HG02884 (cell line): Measurements from ENCODE around the gene PRKAR1A.
"Not testable (repeated sequence)": the region's sequence is repeated elsewhere in the genome, so short reads cannot be mapped to it uniquely, and the experiment has no call there.

Source experiments
- ATAC-seq: cut with Tn5 transposase; IDR thresholded peaks from one replicate; pipeline ENCODE4 v1.9.1; 2021; ENCODE audit warnings: mild to moderate bottlenecking, moderate library complexity; ENCODE audit not compliant: unreplicated experiment

PRKAR1A gene

DNA sequence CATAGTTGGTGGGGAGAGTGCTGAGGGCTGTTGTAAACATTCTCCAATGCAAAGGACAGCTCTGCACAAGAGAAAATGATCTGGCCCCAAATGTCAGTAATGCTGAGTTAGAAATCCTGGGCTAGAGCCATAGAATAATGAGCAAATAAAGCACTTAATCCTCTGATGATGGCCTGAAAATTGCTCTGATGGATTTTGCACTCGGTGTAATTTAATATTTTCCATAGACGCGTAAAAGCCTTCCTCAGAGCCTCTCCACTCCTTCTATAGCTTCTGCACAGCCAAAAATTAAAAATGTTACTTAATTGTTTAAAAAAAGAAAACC is 65.2 kb downstream of the PRKAR1A start:
- ATAC-seq = no peak

DNA sequence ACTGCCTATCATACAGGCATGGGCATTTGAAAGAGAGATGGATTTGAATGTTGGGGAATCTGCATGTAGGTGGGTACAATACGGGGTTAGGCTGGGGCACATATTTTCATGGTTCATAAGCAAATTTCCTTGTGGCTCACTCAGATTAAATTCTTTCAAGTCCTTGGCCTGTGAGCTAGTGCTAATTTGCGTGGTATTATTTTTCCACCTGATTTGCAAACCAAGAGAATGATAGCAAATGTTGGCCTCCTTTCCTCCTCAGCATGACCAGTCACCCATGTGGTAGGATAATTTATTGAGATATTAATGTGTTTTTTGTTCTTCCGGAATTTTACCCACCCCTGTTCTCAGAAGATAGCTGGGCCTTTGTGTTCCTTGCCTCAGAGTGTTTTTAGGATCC is 66.0 kb downstream of the PRKAR1A start:
- ATAC-seq = no peak

DNA sequence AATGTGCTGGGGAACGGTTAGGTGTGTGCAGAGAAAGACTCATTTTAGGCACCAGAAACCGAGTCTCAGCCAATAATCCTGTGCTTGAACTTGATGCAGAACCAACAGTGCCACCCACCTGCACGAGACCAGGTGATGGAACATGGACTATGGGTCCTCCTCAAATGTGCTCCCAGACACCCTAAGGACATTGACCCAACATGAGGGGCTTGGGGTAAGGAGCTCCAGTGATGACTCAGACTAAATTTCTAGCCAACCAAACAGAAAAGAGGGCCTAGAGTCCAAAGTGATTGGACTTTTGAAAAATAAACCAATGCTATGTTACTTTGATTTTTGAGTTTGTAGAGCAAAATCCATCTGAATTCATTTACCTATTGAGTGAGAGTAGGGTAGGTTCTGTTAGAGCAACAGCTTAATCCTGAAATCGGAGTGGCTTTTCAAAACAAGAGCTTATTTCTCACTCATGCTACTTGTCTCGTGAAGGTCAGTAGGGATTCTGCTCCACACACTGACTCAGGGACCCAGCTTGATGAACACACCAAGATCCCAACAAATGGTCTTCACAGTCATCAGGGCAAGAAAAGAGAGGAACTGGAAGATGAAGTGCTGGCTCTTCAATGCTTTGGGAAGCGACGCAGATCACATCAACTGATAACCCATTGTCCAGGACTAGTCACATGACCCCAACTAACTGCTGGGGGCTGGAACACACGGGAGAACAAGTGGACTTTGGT is 67.1 kb downstream of the PRKAR1A start:
- ATAC-seq = no peak

DNA sequence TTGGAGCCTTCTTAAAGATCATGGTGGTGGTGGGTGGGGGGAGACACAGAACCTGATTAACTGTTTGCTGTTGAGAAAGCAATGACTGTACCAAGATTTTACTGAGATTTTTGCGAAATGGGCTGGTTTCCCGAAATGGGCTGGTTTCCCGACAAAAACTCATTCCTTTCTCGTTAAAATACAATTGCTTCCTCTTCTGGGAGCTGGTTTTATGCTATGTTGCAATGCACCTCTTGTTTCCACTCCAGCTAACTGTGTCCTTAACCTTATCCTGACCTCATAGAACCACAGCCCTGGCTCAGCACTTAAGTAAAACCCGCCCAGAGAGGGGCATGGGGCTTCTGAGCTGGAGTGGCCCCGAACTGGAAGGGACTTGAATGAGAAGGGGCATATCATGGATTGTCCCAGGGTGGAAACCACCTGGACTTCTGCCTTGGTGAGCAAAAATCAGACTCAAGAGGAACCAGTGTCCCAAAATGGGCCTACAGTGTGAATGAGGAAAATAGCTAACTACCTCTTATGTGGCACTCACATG is 68.1 kb downstream of the PRKAR1A start:
- ATAC-seq = no peak

DNA sequence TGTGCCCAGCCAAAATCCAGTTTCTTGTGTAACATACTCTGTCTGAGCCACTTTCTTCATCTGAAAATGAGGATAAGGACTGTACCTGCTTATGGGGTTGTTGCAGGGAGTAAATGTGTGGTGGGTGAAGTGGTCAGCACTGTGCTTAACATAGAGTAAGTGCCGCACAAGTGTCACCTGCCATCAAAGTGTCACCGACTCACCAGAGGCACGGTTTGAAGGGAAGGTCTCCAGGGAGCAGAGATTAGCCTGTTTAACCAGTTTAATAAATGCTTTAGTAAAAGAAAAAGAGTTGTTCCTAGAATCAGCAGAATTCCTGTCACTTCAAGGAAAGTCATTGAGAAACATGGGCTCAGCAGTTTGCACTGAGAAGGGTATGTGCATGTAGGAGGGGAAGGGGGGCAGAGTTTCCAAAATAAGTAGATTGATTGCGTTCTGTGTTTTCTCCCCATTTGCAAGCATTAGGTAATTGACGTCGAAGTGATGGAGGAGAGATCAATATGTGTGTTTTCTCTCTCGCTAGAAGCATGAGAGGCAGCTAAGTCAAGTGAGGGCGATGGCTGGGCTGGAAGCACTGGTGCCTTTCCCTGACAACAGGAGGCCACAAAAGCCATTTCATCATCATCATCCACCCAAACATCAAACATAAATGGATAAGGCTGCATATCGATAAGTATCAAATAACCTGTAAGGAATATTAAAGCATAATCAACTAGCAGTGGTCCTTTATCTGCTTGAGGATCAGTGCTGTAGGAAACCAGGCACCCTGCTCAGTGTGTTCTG is 69.8 kb downstream of the PRKAR1A start:
- no peak for ATAC-seq

DNA sequence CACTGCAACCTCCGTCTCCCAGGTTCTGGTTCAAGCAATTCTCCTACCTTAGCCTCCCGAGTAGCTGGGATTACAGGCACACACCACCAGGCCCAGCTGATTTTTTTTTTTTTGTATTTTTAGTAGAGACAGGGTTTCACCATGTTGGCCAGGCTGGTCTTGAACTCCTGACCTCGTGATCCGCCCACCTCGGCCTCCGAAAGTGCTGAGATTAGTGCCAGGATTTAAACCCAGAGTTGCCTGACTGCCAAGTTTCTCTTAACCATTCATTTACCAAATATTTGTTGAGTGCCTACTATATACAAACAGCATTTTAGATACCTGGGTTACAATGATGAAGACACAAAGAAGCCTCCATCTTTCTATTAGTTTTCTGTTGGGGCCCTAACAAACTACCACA is 70.6 kb downstream of the PRKAR1A start:
- not testable (repeated sequence) for ATAC-seq

DNA sequence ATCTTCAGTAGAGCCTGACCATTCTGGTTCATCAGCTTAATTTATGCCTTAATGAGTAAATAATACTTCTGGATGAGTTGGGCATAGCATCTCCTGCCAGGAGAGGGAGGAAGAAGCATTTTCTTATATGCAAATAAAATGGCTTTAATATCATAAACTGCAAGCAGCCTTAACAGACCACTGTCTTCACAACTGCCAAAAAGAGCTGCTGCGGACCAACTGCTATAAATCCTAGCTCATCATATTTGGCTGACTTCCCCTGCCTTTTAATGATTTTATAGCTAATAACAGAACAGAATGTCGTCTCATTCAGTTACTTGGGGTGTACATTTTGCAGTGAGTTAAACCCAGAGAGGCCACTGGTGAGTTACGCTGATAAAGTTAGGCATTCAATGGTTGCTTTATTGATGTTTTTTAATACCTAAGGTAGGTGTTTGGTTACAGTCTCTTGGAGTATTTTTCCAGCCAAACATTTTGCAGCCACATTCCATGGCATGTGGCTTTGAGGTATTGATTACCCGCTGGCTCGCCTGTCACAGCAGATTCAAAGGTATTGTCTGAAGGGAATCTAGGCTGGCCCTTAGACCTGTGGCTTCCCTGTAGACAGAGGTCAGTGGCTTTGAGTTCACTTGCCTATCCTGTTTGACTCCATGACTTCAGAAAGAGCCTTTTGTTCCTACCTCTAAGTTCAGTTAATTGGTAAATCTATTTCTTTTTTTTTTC is 72.5 kb downstream of the PRKAR1A start:
- ATAC-seq = no peak

DNA sequence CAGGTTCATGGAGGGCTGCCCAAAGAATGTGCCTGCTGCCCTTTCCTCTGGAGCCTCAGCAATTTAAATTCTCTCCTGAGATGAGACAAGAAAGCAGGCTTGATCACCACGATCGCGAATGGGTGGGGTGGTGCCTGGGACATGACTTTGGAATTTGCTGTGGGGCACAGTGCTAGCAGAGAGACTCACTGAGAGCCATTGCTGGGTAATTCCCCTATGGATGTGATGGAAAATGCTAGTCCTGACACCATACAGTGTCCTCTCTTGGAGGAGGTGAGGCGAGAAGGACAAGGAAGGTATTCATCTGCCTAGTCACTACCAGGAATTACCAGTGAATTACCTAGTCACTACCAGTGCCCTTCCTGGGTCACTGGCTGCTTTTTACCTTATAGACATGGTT is 73.4 kb downstream of the PRKAR1A start:
- no peak for ATAC-seq

DNA sequence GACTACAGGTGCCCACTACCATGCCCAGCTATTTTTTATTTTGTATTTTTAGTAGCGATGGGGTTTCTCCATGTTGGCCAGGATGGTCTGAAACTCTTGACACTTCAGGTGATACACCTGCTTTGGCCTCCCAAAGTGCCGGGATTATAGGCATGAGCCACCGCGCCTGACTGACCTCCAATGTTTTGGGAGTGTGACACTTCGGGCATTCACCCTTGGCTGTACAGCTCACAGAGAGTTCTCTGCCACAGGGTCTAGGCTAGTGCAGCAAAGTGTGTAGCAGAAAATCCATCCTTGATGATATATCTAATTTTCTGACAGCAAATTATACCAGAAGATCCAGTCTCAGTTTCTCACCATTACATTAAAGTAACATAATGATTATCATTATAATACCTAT is 74.8 kb downstream of the PRKAR1A start:
- no peak for ATAC-seq

DNA sequence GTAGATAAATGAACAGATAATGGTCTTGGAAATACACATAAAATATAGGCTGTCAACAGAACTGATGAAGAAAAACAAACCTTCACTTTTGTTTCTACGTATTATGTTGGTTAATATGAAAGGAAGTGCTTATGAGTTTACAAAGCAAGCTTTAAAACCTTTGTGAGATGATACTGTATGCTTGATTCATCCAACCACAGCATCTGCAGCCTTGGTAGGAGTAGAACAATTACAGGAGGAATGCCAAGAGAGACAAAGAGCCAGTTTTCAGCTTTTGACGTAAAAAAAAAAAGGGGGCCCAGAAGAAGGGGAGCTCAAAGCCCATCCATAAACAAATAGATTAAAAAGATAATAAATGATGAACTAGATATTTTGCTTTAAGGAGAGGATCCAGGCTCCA is 75.6 kb downstream of the PRKAR1A start:
- no peak for ATAC-seq

DNA sequence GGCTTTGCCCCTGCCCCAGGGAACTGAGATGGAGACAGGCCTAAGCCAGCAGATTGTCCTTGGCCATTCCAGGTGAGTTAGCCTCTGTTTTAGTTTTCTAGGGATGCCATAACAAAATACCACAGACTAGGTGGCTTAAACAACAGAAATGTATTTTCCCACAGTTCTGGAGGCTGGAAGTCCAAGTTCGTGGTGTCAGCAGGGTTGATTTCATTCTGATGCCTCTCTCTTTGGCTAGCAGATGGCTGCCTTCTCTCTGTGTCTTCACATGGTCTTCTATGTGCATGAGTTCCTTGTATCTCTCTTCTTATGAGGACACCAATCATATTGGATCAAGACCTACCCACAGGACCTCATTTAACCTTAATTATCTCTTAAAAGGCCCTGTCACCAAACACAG is 76.1 kb downstream of the PRKAR1A start:
- ATAC-seq = no peak

DNA sequence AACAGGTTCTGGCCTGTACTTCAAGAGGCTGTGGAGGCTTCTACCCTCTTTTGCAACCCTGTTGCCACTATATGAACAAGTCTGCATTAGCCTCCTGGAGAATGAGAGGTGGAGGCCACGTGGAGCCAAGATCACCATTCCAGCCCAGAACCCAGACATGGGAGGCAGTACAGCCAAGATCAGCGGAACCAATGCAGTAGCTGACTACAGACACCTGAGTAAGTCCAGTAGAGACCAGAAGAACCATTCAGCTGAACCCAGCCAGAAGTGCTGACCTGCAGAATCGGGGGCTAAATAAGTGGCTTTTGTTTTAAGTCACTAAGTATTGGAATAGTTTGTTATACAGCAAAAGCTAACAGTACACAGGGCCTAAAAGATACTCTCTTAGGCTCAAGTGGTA is 76.9 kb downstream of the PRKAR1A start:
- ATAC-seq = no peak

DNA sequence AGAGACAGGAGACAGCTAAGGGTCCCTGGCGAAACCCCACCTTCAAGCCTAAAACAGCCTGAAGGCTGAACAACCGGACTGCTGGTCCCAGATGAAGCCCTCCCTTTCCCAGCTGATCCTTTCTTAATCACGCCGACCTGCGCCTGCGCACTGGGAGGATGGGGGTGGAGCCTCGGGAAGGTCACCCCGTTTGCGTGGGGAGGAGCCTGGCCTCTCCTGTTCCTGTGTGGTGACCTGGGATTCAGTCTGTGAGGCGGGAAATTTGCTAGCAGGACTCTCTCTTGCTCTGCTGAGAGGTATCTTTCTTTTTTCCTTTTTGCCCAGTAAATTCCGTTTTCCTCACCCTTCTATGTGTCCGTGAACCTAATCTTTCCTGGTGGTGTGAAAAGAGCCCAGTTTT is 79.4 kb downstream of the PRKAR1A start:
- ATAC-seq = no peak

DNA sequence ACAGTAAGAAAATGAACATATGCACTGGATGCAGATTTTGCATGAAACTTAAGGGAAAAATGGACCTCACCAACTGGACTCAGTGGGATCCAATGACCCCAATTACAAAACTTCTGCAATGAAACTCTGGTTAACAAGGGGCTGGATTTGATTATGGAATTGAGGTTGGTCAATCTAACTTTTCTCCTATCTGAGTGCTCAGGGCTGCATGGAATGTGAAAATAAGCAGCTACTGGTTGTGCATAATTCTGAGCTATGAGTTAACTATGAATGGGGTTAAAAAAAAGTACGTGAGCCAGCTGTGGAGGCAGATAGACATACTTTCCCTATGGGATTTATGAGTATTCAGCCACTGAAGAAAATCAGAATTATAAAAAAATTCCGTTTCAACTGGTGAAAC is 79.8 kb downstream of the PRKAR1A start:
- ATAC-seq = no peak

DNA sequence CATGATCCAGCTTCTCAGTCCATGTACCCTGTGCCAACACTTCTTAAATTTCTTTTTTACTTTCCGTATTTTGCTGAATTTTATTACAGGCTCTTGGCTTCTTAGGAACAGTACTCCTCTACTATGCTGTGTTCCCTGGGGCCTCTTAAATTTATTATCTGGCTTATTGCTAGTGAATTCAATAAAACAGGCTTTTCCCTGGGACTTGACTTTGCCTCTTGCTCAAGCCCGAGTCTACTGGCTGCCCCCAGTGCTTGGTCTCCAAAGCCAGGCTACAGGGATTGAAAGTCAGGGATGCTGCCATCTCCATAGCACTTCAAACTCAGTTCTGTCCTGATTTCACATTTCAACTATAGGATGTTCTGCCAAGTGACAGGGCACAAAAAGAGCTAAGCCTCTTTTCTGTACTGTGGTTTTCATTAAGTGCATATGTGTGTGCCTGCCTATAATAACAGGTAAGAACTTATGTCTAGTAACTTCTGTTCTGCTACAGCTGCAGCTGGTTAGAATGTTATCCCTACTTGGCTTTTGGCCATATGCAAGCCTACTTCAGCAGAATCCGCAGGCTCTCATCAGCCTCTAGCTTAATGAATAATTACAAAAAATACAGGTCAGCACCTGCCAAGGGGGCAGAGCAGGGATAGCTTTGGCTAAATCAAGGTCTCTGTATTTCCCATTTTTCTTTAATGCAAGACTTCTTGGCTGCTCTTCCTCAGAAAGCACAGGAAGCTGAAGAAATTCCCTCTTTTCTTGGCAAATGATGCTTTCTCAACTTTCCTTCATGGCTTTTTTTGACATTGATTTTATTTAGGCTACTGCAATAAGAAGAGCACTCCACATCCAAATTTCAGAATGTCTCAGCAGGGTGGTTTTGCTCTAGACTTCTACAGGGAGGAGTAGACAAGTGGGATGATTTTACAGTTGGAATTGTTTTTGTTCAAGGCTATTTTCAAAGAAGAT is 80.7 kb downstream of the PRKAR1A start:
- no peak for ATAC-seq

DNA sequence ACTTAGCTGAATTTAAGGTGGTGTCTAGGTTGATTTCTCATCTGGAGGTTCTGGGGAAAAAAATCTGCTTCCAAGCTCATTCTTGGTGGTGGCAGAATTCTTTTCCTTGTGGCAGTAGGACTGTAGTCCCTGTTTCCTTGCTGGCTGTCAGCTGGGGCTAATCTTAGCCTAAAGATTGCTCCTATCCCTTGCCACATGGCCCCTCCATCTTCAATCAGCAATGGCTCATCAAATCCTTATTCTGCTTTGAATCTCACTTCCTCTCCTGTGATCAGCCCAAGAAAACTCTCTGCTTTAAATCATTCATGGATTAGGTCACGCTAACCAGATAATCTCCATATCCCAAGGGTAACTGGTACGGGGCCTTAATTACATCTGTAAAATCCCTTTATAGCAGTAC is 82.3 kb downstream of the PRKAR1A start:
- no peak for ATAC-seq

DNA sequence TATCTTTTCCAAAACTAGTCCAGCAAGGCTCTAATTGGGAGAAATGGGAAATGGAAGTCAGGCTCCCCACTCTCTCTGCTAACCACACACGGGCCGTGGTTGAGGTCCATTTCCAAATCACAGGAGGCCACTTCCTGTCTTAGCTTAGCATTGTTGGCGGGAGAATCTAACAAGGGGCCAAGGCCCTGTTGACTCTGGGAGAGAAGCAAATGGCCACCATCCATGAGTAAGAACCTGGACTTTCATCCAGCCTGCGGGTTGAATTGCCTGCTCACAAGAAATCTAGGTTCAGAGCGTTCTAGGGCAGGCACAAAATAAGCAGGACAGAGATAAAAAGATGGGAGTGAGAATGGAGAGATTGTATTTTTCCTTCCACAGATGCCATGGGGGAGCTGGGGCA is 83.3 kb downstream of the PRKAR1A start:
- ATAC-seq = no peak

DNA sequence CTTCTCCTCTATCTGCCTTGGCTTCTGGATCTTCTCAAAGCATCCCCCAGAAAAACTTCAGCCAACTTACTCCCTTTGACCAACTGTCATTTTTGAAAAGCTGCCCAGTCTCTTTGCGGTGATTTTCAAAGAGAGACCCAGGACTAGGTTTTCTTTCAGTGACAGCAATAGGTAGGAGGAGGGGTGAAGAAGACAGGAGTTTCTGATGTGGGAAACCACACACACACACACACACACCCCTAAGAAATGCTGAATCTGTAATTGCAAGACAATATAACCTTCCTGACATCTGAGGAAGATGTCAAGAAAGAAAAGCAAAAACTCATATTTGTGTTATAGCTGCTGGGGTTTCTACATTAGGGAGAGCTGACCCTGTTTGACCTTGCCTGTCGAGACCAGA is 83.8 kb downstream of the PRKAR1A start:
- ATAC-seq = no peak

DNA sequence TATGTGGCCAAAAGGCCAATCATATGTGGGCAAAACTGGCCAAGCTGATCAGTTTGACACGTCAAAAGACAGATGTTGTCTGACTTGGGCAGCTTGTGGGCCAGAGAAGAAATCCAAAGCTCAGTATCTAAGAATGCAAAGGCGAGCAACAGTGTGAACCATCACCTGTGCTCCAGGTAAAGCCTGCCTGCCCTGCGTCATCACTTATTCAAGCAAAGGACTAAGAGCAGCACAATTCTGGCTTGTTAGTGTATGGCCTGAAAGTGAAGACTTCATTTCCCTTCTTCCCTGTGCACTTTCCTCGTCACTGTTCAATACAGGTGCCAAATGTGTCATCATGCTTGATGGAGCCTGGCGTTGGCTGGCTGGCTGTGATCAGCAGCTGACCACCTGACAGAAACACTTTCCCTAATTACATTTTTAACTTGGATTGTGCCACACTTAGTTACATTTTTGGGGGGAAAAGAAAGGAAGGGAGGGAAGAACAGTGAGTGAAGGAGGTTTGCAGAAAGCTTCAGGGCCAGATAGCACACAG is 84.2 kb downstream of the PRKAR1A start:
- no peak for ATAC-seq

DNA sequence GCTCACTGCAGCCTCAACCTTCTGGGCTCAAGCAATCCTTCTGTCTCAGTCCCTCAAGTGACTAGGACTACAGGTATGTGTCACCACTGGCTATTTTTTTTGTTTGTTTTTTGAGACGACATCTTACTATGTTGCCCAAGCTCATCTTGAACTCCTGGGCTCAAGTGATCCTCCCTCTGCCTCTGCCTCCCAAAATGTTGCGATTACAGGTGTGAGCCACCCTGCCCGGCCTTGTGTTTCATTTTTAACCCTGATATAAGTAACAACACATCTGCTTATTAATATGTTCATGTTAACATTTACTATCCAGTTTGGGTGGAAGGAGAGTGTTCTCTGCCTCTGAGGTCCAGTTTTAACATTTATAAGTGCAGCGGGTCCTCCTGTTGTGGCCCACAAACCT is 85.8 kb downstream of the PRKAR1A start:
- no peak for ATAC-seq
